Measurements from ENCODE around the gene EGFL7.
A peak's percentile ranks its signal among the peaks of the same experiment; 100 is the strongest.

DNA sequence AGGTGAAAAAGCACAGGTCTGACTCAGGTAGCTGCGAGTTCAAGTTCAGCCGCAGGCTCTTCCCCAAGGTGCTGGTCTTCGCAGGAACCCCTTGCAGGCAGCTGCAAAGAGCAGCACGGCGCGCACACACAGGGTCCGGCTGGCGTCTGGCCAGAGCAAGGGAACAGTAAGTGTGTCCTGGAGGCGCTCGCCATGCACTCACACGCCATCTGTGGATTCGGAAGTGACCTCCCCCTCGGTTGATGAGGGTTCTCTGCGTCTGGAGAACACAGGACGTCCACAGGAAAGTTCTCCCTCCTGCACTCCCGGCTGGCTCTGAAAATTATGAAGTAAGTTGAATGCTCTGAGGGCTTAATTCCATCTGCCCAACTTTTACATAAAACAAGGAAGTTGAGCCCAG lies 14.0 kb upstream of the EGFL7 start:
- TF ChIP-seq POLR2A (IDR thresholded peaks at IDR 0.05), result peak in 1 of 2 donors; percentile 11
- TF ChIP-seq, protein P1, sequence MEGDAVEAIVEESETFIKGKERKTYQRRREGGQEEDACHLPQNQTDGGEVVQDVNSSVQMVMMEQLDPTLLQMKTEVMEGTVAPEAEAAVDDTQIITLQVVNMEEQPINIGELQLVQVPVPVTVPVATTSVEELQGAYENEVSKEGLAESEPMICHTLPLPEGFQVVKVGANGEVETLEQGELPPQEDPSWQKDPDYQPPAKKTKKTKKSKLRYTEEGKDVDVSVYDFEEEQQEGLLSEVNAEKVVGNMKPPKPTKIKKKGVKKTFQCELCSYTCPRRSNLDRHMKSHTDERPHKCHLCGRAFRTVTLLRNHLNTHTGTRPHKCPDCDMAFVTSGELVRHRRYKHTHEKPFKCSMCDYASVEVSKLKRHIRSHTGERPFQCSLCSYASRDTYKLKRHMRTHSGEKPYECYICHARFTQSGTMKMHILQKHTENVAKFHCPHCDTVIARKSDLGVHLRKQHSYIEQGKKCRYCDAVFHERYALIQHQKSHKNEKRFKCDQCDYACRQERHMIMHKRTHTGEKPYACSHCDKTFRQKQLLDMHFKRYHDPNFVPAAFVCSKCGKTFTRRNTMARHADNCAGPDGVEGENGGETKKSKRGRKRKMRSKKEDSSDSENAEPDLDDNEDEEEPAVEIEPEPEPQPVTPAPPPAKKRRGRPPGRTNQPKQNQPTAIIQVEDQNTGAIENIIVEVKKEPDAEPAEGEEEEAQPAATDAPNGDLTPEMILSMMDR (IDR thresholded peaks at IDR 0.05), result no peak

Data from adrenal gland (tissue), 5 donors.